Stimulated activated naive CD4-positive, alpha-beta T cell treated with Interleukin-2 at 50 U/mL for 16 hours (primary cell): ENCODE data around the gene TEP1.
A peak's percentile ranks its signal among the peaks of the same experiment; 100 is the strongest.
"Not testable (repeated sequence)": the region's sequence is repeated elsewhere in the genome, so short reads cannot be mapped to it uniquely, and the experiment has no call there.

Experiments used
- DNase-seq: peaks from one replicate; lab custom pipeline; 2025; lab: John Stamatoyannopoulos, UW

Gene TEP1

GRCh38 chr14:20412876-20413743 lies at the start of gene TEP1:
Gene TEP1, minus strand, starts transcription at chr14:20413501. Its CDS starts 5,062 bp downstream, at chr14:20408439.
- DNase-seq = peak; percentile 73

GRCh38 chr14:20461225-20462141 lies 48.2 kb upstream of the TEP1 start, which contains the start of gene PIP4P1:
Gene PIP4P1, minus strand, starts transcription at chr14:20461434. Its CDS starts 109 bp downstream, at chr14:20461325.
- peak; percentile 98 for DNase-seq

- peak; percentile 62 for DNase-seq
Observed at GRCh38 chr14:20460458-20461224, 47.3 kb upstream of the TEP1 start.

DNA sequence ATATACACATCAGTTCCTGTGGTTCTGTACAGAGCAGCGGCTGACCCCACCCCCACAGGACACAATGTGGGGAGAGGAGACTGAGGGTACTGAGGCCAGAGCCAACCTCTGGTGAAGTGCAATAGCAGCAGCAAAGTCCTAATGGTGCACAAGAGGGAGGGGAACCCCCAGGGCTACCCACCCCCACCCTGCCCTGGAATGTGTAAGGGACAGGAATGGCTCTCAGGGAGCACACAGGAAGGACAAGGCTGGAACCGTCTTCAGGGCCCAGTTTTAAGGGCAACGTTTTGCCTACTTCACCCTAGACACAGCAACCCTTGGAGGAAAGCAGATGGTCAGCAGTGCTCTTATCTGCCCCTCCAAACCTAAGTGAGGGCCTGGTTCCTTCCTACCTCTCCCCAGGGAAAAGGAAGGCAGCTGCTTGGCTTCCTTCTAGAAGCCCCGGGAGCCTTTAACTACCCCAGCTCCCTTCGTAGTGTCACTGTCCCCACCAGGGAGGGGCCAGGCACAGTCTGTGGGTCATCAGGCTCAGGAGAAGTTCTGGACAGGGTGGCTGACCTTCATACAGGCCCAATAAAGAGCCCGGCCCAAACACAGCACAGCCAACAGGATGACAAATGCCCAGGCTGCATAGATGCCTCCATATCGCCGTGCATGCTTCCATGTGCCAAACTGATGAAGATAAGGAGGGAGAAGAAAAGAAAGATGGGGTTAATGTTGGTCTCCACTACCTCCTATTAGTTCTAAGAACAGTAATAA lies 44.9 kb upstream of the TEP1 start:
- DNase-seq = no peak

- DNase-seq = no peak
Observed at GRCh38 chr14:20456971-20457370, 43.7 kb upstream of the TEP1 start.

- DNase-seq = peak; percentile 87
Observed at GRCh38 chr14:20455355-20456300, 42.3 kb upstream of the TEP1 start.

DNA sequence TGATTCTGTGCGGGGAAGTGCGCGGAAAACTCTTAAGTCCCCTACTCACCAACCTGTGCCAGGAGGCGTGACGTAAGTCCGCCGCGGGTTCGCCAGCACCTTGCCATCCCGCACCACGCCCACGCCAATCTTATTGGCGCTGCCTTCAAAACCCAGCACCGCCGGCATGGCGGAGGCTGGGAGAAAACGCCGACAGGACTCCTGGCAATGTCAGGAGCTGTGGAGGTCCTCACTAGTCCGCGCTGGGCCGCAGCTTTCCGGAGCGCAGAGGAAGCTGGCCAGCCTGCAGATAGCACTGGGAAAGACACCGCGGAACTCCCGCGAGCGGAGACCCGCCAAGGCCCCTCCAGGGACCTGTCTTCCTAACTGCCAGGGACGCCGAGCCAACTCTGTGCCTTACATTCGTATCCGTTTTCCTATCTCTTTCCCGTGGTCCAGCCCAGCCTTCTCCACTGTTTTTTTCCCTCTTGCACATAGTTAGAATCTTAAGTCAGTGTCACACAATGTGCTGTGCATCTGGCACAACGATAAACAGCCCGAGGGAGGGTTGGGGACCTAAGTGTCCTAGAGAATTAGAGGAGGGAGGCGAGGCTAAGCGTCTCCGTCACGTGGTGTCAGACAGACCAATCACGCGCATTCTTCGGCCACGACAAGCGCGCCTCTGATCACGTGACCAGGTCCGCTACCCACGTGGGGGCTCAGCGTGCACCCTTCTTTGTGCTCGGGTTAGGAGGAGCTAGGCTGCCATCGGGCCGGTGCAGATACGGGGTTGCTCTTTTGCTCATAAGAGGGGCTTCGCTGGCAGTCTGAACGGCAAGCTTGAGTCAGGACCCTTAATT lies 41.4 kb upstream of the TEP1 start, which contains the start of the genes APEX1 and OSGEP:
APEX1 (plus strand) TSS at position 711 of the 839 bp plus-strand sequence. CDS start 420 bp downstream, outside the sequence.
OSGEP (minus strand) TSS at position 297 of the 839 bp plus-strand sequence; CDS start at position 168, 129 bp downstream.
- peak; percentile 98 for DNase-seq

- DNase-seq = not testable (repeated sequence)
Observed at GRCh38 chr14:20452831-20453230, 39.5 kb upstream of the TEP1 start.

- no peak for DNase-seq
Observed at GRCh38 chr14:20446889-20447288, 33.6 kb upstream of the TEP1 start.

GRCh38 chr14:20443650-20444049 lies 30.3 kb upstream of the TEP1 start:
- not testable (repeated sequence) for DNase-seq

GRCh38 chr14:20441461-20441860 lies 28.2 kb upstream of the TEP1 start:
- DNase-seq = no peak

- DNase-seq = no peak
Observed at GRCh38 chr14:20440882-20441281, 27.6 kb upstream of the TEP1 start.

DNA sequence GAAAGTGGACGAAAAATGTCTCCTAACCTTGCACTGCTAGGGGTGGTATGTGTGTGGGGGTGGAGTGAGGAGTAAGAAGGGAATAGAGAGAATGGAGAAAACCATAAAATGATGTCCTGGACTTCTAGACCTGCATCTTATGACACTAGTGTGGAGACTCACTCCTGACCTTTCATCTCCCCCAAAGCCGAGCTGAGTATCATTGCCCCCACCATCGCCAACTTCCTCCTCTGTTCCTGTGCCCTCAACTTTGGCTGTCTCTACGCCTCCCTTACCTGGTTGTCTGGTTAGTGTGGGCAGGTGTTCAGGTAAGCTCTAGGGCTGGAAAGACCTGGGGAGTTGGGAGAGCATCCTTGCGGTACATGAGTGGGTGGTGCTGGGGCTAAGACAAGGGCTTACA lies 27.2 kb upstream of the TEP1 start:
- DNase-seq = no peak

DNA sequence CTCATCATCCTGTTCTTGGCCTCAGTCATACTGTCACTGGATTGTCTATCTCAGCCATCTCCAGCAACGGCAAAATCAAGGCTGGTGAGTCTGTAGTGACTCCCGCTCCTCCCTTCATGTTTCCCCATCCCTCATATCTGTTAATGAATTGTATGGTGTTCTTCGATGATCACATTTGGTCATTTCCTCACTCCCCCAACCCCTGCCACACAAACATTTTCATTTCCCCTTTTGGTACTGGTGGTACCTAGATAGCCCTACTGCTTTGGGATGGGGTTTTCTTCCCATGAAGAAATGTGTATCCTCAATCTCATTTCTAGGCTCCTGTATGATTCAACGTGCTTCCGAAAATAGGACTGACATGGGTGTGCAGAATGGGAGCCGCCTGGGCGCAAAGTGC lies 25.4 kb upstream of the TEP1 start:
- DNase-seq = no peak

- DNase-seq = no peak
Observed at GRCh38 chr14:20436363-20436755, 23.1 kb upstream of the TEP1 start.

DNA sequence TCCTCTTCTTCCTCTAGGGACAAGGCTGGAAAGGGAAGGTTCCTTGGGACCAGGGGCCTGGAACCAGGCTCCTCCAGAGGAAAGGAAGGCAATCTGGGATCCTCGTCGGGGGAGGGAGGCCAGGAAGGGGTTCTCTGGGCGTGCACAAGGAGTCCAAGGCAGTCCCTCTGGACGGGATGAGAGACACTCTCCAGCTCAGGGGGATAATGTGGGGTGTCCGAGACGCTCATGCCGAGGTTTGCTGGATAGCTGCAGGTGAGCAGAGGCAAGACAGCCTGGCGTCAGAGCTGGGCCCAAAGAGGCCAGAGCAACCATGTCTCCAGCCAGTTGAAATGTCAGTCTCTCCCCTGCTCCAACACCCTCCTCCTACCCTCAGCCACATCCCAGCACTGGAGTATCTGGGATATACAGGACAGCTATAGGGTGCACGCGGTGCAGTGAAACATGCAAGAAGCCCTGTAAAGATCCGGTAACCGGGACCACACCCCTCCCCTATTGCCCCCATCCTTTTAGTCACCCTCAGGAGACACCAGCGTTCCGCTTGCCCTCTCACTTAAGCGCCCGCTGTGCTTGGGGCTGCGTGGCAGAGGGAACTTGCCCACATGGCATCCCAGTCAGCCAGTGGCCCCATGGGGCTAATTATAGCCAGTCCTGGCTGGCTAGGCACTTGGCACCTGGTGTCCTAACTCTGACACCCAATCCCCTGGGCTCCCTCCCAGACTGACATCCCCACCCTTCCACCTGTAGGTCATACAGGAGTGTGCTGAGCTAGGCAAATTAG lies 22.5 kb upstream of the TEP1 start, which contains the start of gene KLHL33:
KLHL33 (minus strand) TSS at position 585 of the 781 bp plus-strand sequence; CDS start at position 230, 355 bp downstream.
- no peak for DNase-seq

GRCh38 chr14:20434701-20435581 lies 21.6 kb upstream of the TEP1 start:
- no peak for DNase-seq
